ENCODE measurements around the gene APOL5. TPM values are rescaled to one million over a fixed set of nuclear protein-coding genes. Genes with fewer than 3 reads are reported as not detected.

Gene APOL5
- total RNA-seq, 1 experiment from 2014 or later, result not detected

GRCh38 chr22:35727436-35727835, 9.8 kb downstream of the APOL5 start:
- no peak for ATAC-seq
- Mint-ChIP-seq H3K27me3 (ENCODE audit: low read depth) (no peaks in the 10 kb centered on the region), H3K36me3 (no peaks in the 10 kb centered on the region), H3K4me3 (no peak overlapping the region), H3K4me1 (0 out of 2 replicates have a peak, but pooled peaks cover 4% of the 10 kb centered on the region), H3K27ac (no peak overlapping the region), H3K9me3 (no peaks in the 10 kb centered on the region)
- no peak for DNase-seq (ENCODE audit: low spot score)
- TF ChIP-seq TEAD4 (CRISPR knock-in tag; IDR thresholded peaks at IDR 0.05) (no peak), MAX (CRISPR knock-in tag; IDR thresholded peaks at IDR 0.05) (no peak), USF2 (CRISPR knock-in tag; IDR thresholded peaks at IDR 0.05) (no peak), NR3C1 (CRISPR knock-in tag; conservative IDR thresholded peaks at IDR 0.05; ENCODE audit: low read depth) (no peak), CBFB (CRISPR knock-in tag; IDR thresholded peaks at IDR 0.05; ENCODE audit: low read depth) (no peak), FOXK1 (CRISPR knock-in tag; IDR thresholded peaks at IDR 0.05) (no peak), ATF6 (CRISPR knock-in tag; IDR thresholded peaks at IDR 0.05) (no peak), NFATC4 (CRISPR knock-in tag; IDR thresholded peaks at IDR 0.05) (no peak), CREB1 (CRISPR knock-in tag; IDR thresholded peaks at IDR 0.05) (no peak), AFF4 (CRISPR knock-in tag; IDR thresholded peaks at IDR 0.05; ENCODE audit: borderline replicate concordance) (no peak), FOXP1 (CRISPR knock-in tag; IDR thresholded peaks at IDR 0.05; ENCODE audit: borderline replicate concordance) (no peak), NR1H2 (CRISPR knock-in tag; IDR thresholded peaks at IDR 0.05) (no peak), SP1 (CRISPR knock-in tag; conservative IDR thresholded peaks at IDR 0.05) (no peak), PRRX2 (CRISPR knock-in tag; IDR thresholded peaks at IDR 0.05) (no peak)
- ChIA-PET CTCF (interaction anchor here (0.7 kb wide), 1 partner anchor 397 kb away, joined by 3 read pairs; no protein-coding TSS in a partner anchor), POLR2A (no interaction called here)

- H3K36me3 Mint-ChIP-seq, result no peaks in the 10 kb centered on the region
- POLR2A ChIA-PET, result no interaction called here
- H3K4me3 Mint-ChIP-seq, result no peak overlapping the region
- H3K4me1 Mint-ChIP-seq, result 0 out of 2 replicates have a peak, but pooled peaks cover 4% of the 10 kb centered on the region
- ATAC-seq (no peak), DNase-seq (ENCODE audit: low spot score) (no peak)
- TF ChIP-seq JUN (CRISPR knock-in tag; IDR thresholded peaks at IDR 0.05), result no peak
- TF ChIP-seq ZNF671 (CRISPR knock-in tag; IDR thresholded peaks at IDR 0.05), result no peak
- TF ChIP-seq RORB (CRISPR knock-in tag; IDR thresholded peaks at IDR 0.05), result no peak
- TF ChIP-seq CBFB (CRISPR knock-in tag; IDR thresholded peaks at IDR 0.05; ENCODE audit: low read depth), result no peak
- no peak for TF ChIP-seq GABPB1 (CRISPR knock-in tag; IDR thresholded peaks at IDR 0.05)
- no peak for TF ChIP-seq ZNF232 (CRISPR knock-in tag; IDR thresholded peaks at IDR 0.05)
- no peak for TF ChIP-seq EMX1 (CRISPR knock-in tag; IDR thresholded peaks at IDR 0.05)
- TF ChIP-seq ZNF281 (CRISPR knock-in tag; IDR thresholded peaks at IDR 0.05), result no peak
- no peak for TF ChIP-seq CREB1 (CRISPR knock-in tag; IDR thresholded peaks at IDR 0.05)
- TF ChIP-seq ATF3 (CRISPR knock-in tag; conservative IDR thresholded peaks at IDR 0.05), result no peak
- TF ChIP-seq ZNF219 (CRISPR knock-in tag; IDR thresholded peaks at IDR 0.05; ENCODE audit: borderline replicate concordance), result no peak
- TF ChIP-seq SMAD4 (CRISPR knock-in tag; IDR thresholded peaks at IDR 0.05), result no peak
- no peak for TF ChIP-seq E2F1 (CRISPR knock-in tag; IDR thresholded peaks at IDR 0.05)
- no peak overlapping the region for H3K27ac Mint-ChIP-seq
- H3K27me3 Mint-ChIP-seq (ENCODE audit: low read depth), result no peaks in the 10 kb centered on the region
- H3K9me3 Mint-ChIP-seq, result no peaks in the 10 kb centered on the region
- CTCF ChIA-PET, result interaction anchor here (1.7 kb wide), 1 partner anchor 97 kb away, joined by 7 read pairs; no protein-coding TSS in a partner anchor
These were observed 11.1 kb downstream of the APOL5 start for GRCh38 chr22:35728639-35729308.
